OCI-LY3 (cell line): Measurements from ENCODE around the gene CCDC150.

Experiments
- EZH2phosphoT487 ChIP-seq: fragments of 200-600 bp; shearing (Covaris generic); IDR thresholded peaks from 2 replicates; pipeline ENCODE4 v1.6.1; 2018; ENCODE audit warnings: antibody characterized with exemption, mixed run types, low read depth
- TF ChIP-seq, protein P1 (sequence below): fragments of 200-600, 300-600 bp; sonication (generic); IDR thresholded peaks from 2 replicates; pipeline ENCODE4 v1.5.1; 2014; ENCODE audit warnings: antibody characterized with exemption, low read length, low read depth

DNA sequence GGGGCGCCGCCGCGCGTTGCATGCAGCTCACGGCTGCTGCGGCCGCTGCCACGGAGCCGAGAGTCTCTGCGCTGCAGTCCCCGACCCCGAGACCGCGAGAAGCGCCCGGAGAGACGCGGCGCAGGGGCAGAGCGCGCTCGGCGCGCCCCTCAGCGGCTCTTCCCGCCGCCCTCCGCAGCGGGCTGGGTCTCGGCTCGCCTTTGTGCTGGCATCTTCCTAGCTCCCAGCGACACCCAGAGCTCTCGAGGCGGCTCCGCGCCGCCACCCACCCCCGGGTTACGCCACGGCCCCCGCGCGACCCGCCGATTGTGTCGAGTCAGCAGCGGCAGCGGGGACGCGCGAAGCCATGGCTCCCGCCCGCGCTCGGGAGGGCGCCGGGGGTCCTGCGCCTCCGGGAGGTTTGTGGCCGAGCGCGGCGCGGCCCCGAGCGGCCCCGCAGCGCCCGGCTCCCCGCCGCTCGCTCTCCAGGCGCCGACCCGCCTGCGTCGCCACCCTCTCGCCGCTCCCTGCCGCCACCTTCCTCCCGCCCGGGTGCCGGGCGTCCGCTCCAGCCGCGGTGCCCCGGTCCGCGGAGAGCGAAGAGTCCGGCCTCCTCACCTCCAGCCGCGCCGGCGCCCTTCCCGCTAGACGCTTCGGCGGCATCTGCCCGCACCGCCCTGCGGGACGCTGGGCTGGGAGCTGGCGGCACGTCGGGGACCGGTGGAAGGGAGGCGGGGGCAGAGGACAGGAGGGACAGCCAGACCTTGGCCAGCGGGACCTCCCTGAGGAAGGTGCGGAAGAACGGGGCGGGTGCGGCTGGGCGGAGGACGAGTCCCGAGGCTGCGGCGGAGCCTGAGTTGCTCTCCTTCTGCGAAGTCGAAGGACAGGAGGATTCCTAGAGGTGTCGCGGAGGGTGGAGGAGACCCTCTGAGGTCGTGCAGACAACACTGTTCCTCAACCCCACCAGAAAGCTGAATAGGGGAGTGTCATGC lies 46.3 kb upstream of the CCDC150 start, which contains the start of gene HECW2:
- TF ChIP-seq, protein P1, sequence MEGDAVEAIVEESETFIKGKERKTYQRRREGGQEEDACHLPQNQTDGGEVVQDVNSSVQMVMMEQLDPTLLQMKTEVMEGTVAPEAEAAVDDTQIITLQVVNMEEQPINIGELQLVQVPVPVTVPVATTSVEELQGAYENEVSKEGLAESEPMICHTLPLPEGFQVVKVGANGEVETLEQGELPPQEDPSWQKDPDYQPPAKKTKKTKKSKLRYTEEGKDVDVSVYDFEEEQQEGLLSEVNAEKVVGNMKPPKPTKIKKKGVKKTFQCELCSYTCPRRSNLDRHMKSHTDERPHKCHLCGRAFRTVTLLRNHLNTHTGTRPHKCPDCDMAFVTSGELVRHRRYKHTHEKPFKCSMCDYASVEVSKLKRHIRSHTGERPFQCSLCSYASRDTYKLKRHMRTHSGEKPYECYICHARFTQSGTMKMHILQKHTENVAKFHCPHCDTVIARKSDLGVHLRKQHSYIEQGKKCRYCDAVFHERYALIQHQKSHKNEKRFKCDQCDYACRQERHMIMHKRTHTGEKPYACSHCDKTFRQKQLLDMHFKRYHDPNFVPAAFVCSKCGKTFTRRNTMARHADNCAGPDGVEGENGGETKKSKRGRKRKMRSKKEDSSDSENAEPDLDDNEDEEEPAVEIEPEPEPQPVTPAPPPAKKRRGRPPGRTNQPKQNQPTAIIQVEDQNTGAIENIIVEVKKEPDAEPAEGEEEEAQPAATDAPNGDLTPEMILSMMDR, result no peak
- no peak for TF ChIP-seq EZH2phosphoT487
